Astrocyte of the spinal cord (primary cell): ENCODE data around the gene EVA1A.

Experiments
- DNase-seq: peaks from one replicate; pipeline ENCODE4 v3.0.0; 2011; ENCODE audit warnings: low read depth, low spot score
- H3K4me3 ChIP-seq: 2 replicates; pipeline ENCODE4 v1.5.1; 2011; ENCODE audit warnings: low read depth, mild to moderate bottlenecking, low read length, moderate library complexity
- in situ Hi-C: cut with HindIII; loops from 2 replicates; pipeline ENCODE4 v1.10.0; 2017; ENCODE audit warnings: low sequenced_read_pairs
- TF ChIP-seq, protein P1 (sequence below): IDR thresholded peaks from 2 replicates; pipeline ENCODE4 v1.5.1; 2012; ENCODE audit warnings: low read depth, mild to moderate bottlenecking, low read length, inconsistent platforms

Gene EVA1A

DNA sequence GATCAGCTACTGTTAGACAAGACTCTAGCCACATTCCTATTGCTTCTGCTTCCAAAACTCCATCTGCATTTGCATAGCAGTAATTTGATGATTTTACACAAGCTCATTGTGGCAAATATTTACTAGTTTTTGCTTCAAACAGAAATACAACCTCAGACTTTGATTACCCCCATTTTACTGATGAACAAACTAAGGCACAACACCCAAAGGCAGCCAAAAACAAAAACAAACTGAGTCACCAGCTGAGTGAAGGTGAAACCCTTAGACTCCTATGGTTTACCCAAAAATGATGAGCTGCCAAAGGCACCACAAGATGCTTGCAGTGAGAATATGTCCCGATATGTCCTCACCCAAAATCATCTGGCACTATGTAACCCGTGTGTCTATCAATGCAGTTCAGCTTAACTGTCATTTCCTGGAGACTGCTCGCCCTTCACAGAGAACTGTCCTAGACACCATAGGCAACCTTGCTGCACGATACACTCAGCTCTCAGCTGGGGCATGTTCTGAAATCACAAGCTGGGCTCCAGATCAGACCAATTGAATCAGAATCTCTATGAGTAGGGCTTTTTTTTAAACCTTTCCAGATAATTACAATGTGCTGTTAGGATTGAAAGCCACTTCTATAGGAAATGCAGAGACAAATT lies 4.1 kb upstream of the EVA1A start:
- no peak overlapping the region for H3K4me3 ChIP-seq
- no peak for DNase-seq
- TF ChIP-seq, protein P1, sequence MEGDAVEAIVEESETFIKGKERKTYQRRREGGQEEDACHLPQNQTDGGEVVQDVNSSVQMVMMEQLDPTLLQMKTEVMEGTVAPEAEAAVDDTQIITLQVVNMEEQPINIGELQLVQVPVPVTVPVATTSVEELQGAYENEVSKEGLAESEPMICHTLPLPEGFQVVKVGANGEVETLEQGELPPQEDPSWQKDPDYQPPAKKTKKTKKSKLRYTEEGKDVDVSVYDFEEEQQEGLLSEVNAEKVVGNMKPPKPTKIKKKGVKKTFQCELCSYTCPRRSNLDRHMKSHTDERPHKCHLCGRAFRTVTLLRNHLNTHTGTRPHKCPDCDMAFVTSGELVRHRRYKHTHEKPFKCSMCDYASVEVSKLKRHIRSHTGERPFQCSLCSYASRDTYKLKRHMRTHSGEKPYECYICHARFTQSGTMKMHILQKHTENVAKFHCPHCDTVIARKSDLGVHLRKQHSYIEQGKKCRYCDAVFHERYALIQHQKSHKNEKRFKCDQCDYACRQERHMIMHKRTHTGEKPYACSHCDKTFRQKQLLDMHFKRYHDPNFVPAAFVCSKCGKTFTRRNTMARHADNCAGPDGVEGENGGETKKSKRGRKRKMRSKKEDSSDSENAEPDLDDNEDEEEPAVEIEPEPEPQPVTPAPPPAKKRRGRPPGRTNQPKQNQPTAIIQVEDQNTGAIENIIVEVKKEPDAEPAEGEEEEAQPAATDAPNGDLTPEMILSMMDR, result no peak
- in situ Hi-C loops, result no loop called here

DNA sequence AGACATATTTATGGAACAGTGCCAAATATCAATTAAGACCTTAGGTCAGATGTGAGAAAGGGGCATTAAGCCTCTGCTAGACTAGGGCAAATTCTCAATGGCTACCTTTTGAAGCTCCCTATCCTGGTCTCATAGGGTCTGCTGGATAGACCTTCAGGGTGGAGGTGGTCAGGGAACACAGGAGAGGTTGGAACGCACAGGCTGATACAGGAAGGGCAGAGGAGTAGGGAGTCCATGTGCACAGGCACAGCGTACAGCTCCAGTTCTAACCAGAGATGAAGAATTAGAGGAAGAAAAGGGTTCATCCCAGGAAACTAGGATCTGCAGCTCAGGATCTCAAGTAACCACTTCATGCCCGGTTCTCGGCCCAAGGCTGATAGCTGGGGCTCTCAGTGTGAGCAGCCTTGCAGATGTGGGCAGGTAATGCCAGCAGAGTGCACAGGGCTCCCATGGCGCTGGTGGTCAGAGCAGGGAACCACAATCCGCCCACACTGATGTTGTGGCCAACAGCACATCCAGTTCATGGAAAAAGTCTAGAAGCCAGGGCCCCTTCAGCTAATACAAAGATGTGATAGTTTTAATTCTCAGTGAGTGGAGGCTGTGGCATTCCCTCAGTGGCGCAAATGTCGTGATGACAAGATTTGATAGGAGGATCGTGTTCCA lies 3.4 kb upstream of the EVA1A start:
- no peak overlapping the region for H3K4me3 ChIP-seq
- TF ChIP-seq, protein P1, result no peak
- in situ Hi-C loops, result no loop called here
- DNase-seq, result no peak

DNA sequence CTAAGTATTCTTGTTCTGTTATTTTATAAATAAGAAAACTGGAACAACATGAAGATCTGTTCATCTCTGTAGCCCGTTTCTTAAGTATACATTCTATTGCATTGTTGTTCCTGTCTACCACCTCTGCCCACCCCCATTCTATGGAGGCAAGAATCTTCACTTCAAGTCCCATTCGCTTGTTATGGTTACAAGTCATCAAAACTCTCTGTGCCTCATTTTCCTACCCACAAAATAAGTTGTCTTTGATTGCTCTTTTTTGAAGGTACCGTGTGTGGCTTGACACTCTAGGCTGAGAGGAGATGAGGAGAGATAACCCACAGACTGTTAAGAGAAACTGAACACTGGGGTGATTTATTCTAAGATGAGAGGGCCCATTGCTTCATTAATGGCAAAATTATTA lies 2.9 kb upstream of the EVA1A start:
- no peak overlapping the region for H3K4me3 ChIP-seq
- TF ChIP-seq, protein P1, result no peak
- DNase-seq, result no peak
- in situ Hi-C loops, result no loop called here

DNA sequence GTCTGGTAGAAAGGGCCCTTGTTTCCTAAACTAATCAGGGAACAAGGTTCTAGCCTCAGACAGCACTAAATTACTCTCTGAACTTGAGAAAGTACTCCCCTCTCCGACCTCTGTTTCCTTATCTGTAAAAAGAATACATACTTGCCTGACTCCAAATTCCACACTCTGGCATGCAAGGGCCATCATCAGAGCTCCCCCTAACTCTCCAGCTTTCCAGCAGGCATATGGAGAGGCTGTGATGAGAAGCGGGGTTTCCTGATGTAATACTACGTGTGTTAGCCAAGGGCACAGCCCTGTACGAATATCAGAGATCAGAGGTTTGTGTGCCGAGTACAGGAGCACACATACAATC lies 1.8 kb upstream of the EVA1A start:
- TF ChIP-seq, protein P1, result no peak
- in situ Hi-C loops, result no loop called here
- H3K4me3 ChIP-seq, result no peak overlapping the region
- no peak for DNase-seq

DNA sequence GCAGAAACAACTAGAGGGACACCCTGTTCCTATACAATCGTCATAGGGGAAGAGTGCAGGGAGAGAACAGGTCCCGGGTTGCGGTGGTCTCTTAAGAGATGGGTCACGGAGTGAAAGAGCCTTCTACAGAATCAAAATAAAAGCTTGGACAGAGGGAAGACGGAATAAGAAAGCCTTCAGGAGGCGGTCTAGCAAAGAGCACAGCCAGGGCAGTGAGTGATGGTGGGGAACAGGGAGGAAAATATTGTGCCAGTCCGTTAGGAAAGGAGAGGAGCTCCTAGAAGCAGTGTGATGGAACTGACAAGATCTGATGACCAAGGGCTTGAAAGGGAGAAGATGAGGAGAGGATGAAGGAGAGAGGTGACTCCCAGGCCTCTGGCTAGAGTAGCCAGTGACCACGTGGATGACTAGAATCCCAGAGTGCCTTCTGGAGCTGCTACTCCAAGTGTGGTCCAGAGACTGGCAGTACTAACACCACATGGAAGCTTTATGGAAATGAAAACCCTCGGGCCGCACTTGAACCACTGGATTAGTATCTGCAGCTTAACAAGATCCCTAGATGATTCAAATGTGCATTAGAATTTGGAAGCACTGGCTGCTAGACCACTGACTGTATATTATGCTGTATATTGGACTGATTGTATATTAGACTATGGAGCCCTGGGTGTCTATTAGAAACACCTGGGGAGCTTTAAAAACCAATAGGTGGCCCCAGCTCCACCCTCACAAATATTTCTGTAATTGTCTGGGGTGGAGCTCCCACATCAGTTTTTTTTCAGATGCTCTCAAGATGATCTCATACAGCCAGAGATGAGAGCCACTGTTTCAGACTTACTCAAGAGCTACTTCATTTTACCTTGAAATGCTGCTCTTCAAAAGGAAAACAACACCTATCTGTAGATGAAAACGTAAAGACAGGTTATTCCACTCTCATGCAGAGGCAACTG lies 1.1 kb upstream of the EVA1A start:
- in situ Hi-C loops, result no loop called here
- DNase-seq, result peak; percentile 31
- H3K4me3 ChIP-seq, result peak overlapping the region; percentile 73
- TF ChIP-seq, protein P1, result no peak

DNA sequence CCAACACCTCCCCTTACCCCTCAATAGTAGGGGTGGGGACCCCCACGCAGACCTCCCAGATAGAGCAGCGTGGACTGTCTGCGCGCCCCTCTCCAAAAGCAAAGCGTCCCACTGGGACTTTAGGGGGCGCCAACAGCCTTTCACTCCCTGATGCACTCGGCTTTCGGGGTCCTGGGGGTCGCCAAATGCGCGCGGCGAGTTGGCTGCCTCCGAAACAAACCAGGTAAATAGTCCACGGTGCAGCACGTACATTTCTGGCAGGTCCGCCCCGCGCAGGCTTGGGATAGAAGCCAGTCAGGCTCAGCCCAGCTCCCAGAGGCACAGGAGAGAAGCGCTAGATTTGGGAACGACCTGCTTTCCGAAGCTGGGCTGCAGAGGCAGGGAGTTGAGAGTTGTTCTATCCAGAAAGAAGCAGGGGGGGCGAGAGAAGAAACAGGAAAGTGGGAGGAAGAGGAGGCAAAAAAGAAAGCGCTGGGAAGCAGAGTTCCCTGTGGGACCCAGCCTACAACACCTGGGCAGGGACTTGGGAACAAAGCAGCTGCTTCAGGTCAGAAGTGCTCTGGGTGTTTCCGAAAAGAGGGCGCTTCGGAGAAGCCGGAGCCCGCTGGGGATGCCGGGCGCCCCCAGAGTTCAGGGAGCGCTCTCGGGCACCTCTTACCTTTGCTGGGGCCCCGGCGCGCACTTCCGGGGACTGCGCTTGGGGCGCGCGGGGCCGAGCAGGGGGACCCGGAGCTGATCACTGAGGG lies 544 bp downstream of the EVA1A start:
- DNase-seq, result peak; percentile 45
- TF ChIP-seq, protein P1, result peak; percentile 67
- peak overlapping the region; percentile 73 for H3K4me3 ChIP-seq
- in situ Hi-C loops, result no loop called here
